Neutrophil (primary cell): ENCODE measurements around the gene SEMA6A.
"Not testable (repeated sequence)": the region's sequence is repeated elsewhere in the genome, so short reads cannot be mapped to it uniquely, and the experiment has no call there.

Experiments used
- H3K27ac ChIP-seq: fragments of 200-600 bp; sonication (generic); 2 replicates; pipeline ENCODE4 v1.5.1; 2016; ENCODE audit warnings: mild to moderate bottlenecking, moderate library complexity
- H3K27me3 ChIP-seq: fragments of 200-600 bp; sonication (generic); 2 replicates; pipeline ENCODE4 v1.6.0; 2016; ENCODE audit warnings: mild to moderate bottlenecking
- H3K36me3 ChIP-seq: fragments of 200-600 bp; sonication (generic); 2 replicates; pipeline ENCODE4 v1.5.1; 2017
- H3K4me1 ChIP-seq, 2 experiments: fragments of 200-600 bp in 1 of 2; sonication (generic) in 1 of 2; 1 replicate in 1 of 2; 2 replicates in 1 of 2; pipeline versions ENCODE4 v1.5.1 to v1.6.1; 2013 to 2016; ENCODE audit warnings: low read depth in 1 of 2, low read length in 1 of 2, mild to moderate bottlenecking in 1 of 2, moderate library complexity in 1 of 2; ENCODE audit not compliant: control insufficient read depth in 1 of 2, insufficient read depth in 1 of 2
- H3K4me3 ChIP-seq, 2 experiments: fragments of 200-600 bp in 1 of 2; sonication (generic) in 1 of 2; 1 replicate in 1 of 2; 2 replicates in 1 of 2; pipeline ENCODE4 v1.5.1; 2013 to 2016; ENCODE audit warnings: low read depth in 1 of 2, low read length in 1 of 2, mild to moderate bottlenecking in 1 of 2, moderate library complexity in 1 of 2
- H3K9me3 ChIP-seq: fragments of 200-600 bp; sonication (generic); 2 replicates; pipeline ENCODE4 v1.5.1; 2016
- TF ChIP-seq, protein P1 (sequence below): fragments of 200-600 bp; sonication (generic); IDR thresholded peaks from 2 replicates; pipeline ENCODE4 v1.5.1; 2016; ENCODE audit warnings: antibody characterized with exemption

The SEMA6A gene

DNA sequence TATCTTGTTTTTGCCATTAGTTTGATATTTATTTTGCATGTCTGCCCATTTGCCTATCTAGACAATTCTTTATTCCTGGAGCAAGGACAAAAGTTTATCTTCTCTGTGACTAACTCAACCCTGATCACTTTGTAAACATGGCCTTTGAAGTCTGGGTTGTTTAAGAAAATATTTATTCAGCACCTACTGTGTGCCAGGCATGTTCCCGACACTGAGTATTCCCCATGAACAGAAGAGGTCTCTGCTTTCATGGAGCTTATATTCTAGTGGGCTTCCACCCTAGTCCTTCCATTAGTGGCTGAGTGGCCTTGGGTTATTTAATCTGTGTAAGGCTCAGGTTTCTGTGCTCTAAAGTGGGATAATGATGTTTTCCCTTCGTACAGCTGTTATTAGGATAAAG lies 49.7 kb downstream of the SEMA6A start:
- H3K4me3 ChIP-seq: no peak overlapping the region
- H3K9me3 ChIP-seq: no peaks in the 10 kb centered on the region
- TF ChIP-seq, protein P1, sequence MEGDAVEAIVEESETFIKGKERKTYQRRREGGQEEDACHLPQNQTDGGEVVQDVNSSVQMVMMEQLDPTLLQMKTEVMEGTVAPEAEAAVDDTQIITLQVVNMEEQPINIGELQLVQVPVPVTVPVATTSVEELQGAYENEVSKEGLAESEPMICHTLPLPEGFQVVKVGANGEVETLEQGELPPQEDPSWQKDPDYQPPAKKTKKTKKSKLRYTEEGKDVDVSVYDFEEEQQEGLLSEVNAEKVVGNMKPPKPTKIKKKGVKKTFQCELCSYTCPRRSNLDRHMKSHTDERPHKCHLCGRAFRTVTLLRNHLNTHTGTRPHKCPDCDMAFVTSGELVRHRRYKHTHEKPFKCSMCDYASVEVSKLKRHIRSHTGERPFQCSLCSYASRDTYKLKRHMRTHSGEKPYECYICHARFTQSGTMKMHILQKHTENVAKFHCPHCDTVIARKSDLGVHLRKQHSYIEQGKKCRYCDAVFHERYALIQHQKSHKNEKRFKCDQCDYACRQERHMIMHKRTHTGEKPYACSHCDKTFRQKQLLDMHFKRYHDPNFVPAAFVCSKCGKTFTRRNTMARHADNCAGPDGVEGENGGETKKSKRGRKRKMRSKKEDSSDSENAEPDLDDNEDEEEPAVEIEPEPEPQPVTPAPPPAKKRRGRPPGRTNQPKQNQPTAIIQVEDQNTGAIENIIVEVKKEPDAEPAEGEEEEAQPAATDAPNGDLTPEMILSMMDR: no peak
- H3K27ac ChIP-seq: no peak overlapping the region
- no peaks in the 10 kb centered on the region for H3K36me3 ChIP-seq
- H3K4me1 ChIP-seq: no peaks in the 10 kb centered on the region
- no peaks in the 10 kb centered on the region for H3K27me3 ChIP-seq

DNA sequence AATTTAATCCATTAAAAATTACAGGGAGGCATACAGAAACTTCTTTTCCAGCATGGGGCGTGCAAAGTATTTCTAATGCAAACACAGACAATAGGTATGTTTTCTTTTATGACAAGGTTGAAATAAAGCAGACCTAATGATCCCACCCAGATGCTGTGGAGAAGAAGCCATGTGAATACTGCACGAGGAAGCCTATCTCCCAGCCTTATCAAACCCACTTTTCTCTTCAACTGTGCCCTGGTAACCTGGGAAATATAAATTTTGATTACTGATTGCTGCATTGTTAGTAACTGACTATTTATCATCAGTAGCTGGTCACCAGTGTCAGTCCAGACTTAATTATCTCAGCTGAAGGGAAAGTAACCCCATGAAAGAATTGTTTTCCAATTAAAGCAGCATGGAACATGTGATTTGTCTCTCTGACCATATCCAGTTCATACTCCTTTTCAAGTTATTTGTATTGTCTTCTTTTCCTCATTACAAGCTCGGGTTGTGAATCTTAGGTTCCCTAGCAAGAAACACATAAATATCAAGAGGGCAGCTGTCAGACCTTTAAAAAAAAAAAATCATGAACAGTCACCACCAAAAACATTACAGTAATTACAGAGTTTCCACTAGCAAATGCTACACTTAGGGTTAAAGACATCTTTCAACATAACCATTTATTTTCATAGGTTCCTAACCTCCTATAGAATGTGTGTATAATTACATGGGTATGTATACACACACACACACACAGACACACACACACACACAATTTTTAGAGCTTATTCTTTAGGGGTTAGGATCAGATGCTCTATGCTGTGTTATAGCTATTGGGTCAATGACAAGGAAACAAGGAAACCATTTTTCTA lies 50.3 kb downstream of the SEMA6A start:
- no peaks in the 10 kb centered on the region for H3K9me3 ChIP-seq
- H3K27ac ChIP-seq: no peak overlapping the region
- no peaks in the 10 kb centered on the region for H3K4me1 ChIP-seq
- no peaks in the 10 kb centered on the region for H3K36me3 ChIP-seq
- TF ChIP-seq, protein P1: no peak
- H3K27me3 ChIP-seq: no peaks in the 10 kb centered on the region
- no peak overlapping the region for H3K4me3 ChIP-seq

DNA sequence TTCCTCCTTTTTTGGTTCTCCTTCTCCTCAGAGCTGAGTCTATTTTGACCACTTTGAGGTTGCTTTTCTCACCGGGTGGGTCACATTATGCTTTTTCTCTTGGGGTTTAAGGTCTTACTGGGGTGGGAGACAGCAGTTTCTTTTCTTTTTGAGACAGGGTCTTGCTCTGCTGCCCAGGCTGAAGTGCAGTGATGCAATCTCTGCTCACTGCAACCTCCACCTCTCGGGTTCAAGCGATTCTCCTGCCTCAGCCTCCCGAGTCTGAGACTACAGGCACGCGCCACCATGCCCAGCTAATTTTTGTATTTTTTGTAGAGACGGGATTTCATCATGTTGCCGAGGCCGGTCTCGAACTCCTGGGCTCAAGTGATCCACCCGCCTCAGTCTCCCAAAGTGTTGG lies 51.4 kb downstream of the SEMA6A start:
- not testable (repeated sequence) for H3K27ac ChIP-seq, H3K9me3 ChIP-seq, H3K4me3 ChIP-seq, H3K27me3 ChIP-seq, H3K36me3 ChIP-seq, H3K4me1 ChIP-seq

DNA sequence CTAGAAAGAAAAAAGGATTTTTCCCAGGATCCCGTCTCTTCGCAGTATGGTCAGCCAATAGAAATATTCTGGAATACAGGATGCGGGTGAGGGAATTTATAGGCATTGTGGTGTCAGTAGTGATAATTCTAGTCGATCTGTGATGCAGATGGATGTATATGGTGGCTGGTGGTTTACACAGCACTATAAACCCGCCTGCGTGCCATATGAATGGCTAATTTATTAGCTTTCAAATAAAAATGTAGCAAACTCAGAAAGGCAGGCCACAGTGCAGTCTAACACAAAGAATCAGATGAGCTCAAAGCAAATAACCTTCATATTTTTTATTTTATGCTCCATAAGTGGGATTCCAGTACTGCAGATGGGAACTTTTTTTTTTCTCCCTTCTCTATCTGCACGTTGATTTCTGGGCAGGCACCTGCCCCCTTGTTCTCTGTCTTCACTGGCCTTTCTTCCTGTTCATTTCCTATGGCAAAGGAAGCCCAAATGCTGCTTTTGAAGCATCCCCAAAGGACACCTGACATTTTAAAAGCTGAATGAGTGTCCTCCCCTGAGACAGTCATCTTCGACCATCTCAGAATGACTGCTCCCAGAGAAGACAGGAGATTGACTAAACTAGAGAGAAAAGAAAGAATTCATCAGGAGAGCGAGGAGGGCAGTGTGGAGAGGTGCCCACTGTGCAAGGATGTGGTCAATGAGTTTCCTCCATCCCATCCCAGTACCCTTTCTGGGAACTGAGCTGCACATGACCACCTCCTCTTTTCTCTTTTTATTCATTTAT lies 52.1 kb downstream of the SEMA6A start:
- Histone ChIP-seq H3K36me3 (no peaks in the 10 kb centered on the region), H3K4me3 (no peak overlapping the region), H3K9me3 (no peaks in the 10 kb centered on the region), H3K27ac (no peak overlapping the region), H3K27me3 (no peaks in the 10 kb centered on the region), H3K4me1 (no peaks in the 10 kb centered on the region)
- TF ChIP-seq, protein P1: no peak

DNA sequence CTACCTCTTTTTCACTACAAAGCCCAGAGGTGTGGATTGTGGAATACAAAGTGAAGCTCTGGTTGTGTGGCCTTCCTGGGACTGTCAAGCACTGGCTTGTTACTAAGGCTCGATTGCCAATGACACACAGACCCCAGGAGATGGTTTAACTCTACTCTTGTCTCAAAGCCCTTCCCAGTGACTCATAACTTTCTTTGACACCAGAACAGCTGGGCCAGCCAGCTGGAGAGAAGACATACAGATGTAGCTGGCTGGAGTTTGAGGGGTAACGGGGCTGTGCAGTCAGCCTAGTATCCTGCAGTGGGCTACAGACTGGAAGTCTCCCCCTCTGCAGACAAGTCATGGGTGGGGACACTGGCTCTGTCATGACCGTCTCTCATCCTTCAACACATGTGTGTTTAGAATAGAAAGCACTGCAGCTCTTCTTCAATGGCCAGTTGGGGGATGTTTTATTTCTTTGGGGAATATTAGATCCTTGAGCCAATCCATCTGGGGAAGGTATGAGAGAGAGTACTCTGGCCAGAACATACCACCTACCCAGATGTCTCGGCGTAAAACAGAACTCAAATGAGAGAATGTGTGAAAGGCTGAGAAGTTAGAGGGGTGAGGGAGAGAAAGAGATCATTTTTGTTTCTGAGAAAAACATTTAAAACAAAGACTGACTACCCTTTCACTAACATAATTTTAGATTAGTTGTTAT lies 53.3 kb downstream of the SEMA6A start:
- no peak overlapping the region for H3K4me3 ChIP-seq
- no peaks in the 10 kb centered on the region for H3K36me3 ChIP-seq
- H3K27me3 ChIP-seq: no peaks in the 10 kb centered on the region
- no peaks in the 10 kb centered on the region for H3K9me3 ChIP-seq
- H3K4me1 ChIP-seq: no peaks in the 10 kb centered on the region
- TF ChIP-seq, protein P1: no peak
- H3K27ac ChIP-seq: no peak overlapping the region
